Measurements from ENCODE around the gene C5orf22. TPM values are rescaled to one million over a fixed set of nuclear protein-coding genes. Genes with fewer than 3 reads are reported as not detected.

C5orf22 gene
- 28.9 and 30.4 TPM in 2 replicates for total RNA-seq (2014; rRNA removed; shearing (Covaris generic))

DNA sequence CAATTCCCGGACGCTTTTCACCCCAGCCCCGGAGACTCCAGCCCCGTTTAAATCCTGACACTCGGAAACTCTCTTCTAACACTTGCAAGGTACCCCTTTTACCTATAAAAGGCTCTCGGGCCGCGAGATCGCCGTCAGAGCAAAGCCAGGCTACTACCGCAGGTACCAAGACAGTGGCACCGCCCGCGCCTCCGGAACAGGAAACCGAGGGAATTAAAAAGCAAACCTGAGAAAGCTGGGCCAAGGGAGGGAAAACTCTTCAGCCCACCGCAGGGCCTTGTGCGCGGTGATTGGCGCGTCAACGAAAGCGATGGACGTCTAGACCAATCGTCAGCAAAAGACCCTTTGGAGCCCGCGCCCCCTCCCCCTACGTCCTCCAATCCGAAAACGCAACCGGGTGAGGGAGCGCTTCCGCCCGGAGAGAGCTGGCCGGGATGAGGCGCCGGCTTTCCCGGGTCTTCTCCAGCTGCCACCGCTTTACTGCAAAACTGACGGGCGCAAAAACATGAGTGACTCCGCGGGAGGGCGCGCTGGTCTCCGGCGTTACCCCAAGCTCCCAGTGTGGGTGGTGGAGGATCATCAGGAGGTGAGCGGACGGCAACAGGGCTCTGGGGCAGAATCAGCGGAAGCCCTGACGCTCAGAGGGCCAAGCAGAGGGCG is at the start of gene C5orf22, which contains the start of gene DROSHA:
Gene C5orf22, plus strand, starts transcription at position 414 of the 660 bp plus-strand sequence. Its CDS starts 92 bp downstream, at position 506.
Gene DROSHA, minus strand, starts transcription at position 206 of the 660 bp plus-strand sequence. CDS start 3,034 bp downstream, outside the sequence.
- peaks cover 17% of the 10 kb centered on the region for H3K36me3 ChIP-seq (replicated peaks; ENCODE audit: control insufficient read depth, insufficient read depth, low read length)
- peak; percentile 96 for DNase-seq
- peak within 1 kb of the TSS; percentile 90 for H3K4me3 ChIP-seq (ENCODE audit: insufficient read depth, low read depth, low read length)
- H3K27me3 ChIP-seq (ENCODE audit: control insufficient read depth, insufficient read depth, low read length), result no peaks in the 10 kb centered on the region

DNA sequence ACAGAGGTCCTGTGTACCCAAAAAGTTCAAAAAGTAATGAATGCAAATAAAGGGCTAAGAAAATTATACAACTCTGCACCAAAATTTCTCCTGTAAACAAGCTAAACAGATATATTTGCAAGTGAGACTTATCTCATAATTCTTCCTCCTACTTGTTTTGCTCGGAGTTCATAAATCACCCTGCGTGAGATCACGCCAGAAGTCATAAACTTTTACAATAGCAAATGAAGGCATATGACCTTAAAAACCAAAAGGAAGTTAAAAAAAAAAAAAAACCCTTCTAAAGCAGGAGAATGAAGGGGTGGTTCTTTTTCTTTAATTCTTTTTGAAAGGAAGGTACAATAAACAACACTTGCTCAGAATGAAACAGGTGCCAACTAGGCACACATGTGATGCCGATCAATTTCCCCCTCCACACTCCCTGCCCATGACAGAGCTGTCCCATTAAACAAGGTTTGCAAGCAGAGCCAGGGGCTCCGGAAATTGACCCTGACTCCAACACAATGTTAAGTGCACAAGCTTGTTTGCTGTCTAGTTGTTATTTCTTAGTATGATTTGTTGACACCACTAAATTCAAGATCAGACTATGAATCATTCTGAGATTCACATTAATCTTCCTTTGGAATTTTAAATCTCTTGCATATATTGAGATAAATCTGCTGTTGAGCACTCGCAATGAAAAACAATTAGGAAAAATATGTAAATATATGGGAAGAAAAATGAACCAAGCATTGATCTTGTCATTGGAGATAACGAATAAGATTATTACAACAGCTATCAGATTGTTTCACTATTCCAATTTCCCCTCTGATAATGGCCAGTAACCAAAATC is 46.5 kb upstream of the C5orf22 start:
- Histone ChIP-seq H3K27me3 (ENCODE audit: control insufficient read depth, insufficient read depth, low read length) (no peaks in the 10 kb centered on the region), H3K4me3 (ENCODE audit: insufficient read depth, low read depth, low read length) (no peak overlapping the region), H3K36me3 (replicated peaks; ENCODE audit: control insufficient read depth, insufficient read depth, low read length) (no peaks in the 10 kb centered on the region; the same call in 1 of the 2 replicates)
- no peak for DNase-seq

DNA sequence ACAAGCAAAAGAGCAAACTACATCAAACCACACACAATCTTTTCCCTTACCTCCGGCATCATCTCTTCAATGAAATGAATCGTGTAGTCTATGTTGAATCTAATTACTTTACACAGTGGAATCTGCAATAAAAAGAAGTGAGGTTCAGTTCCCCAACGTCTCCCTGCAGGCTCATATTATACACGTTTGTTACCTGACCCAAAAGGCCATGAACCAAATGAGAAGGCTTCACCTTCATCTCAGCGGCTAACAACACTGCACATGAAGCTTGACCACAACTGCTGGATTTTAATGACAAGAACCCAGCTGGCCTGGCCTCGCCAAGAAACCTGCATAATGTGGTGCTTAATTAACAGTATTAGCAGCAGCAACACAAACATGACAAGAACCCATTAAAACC is 45.7 kb upstream of the C5orf22 start:
- H3K36me3 ChIP-seq (replicated peaks; ENCODE audit: control insufficient read depth, insufficient read depth, low read length), result no peaks in the 10 kb centered on the region; the same call in 1 of the 2 replicates
- H3K4me3 ChIP-seq (ENCODE audit: insufficient read depth, low read depth, low read length), result no peak overlapping the region
- no peak for DNase-seq
- no peaks in the 10 kb centered on the region for H3K27me3 ChIP-seq (ENCODE audit: control insufficient read depth, insufficient read depth, low read length)

DNA sequence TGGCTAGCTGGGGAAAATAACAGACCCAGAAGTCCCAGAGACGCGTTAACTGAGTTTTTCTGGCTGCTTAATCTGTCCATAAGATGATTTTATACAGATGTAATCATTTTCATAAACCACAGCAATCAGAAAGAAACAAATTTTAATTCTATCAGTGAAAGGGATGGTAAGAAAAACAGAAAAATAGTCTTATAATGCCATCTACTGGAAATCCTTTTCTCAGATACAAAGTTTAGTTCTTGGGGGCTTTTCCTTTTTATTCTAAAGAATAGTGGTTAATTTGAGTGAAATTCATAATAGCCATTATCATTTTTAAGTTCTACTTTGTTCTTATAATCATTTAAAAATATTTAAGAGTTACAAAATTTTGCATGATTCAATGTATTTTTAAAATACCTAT is 44.6 kb upstream of the C5orf22 start:
- no peaks in the 10 kb centered on the region; the same call in 1 of the 2 replicates for H3K36me3 ChIP-seq (replicated peaks; ENCODE audit: control insufficient read depth, insufficient read depth, low read length)
- no peak overlapping the region for H3K4me3 ChIP-seq (ENCODE audit: insufficient read depth, low read depth, low read length)
- DNase-seq, result no peak

DNA sequence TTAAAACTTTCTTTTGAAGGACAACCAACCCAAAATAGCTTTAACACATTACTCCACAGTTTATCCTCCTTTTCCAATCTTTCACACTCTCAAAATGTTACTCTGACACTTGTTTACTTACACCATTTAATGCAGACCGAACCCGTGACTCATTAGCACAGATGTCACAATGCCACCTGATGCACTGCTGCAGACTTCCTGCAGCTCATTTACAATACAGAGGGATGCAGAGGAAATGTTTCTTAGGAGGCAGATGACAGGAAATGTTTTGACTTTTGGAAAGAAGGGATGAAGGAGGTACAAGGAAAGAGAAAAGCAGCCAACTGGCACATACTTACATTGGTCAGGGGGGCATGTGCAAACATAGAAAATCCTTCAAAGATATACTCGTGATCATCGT is 39.2 kb upstream of the C5orf22 start:
- peak; percentile 28 for DNase-seq
- Histone ChIP-seq H3K36me3 (replicated peaks; ENCODE audit: control insufficient read depth, insufficient read depth, low read length) (peaks cover 20% of the 10 kb centered on the region), H3K4me3 (ENCODE audit: insufficient read depth, low read depth, low read length) (no peak overlapping the region), H3K27me3 (ENCODE audit: control insufficient read depth, insufficient read depth, low read length) (no peaks in the 10 kb centered on the region)

More for the DNA sequence above, 44.6 kb upstream of the C5orf22 start:
- no peaks in the 10 kb centered on the region for H3K27me3 ChIP-seq (ENCODE audit: control insufficient read depth, insufficient read depth, low read length)

DNA sequence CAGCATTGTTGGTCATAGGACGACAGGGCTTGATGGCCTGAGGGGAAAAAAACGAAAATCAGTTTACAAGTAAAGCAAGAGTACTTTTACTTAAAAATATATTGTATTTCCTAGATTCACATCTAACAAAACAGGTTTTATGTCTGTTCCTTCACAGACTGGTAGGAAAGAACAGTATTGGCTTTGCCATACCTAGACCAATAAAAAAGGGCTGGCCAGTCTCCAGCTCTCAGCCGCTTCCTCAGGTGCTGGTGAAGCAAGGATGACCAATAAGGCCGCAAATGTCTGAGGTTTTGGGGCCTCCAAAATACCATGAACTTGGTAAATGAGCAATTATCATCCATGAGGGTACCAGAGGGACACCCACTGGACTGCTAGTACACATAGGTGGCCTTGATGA is 36.8 kb upstream of the C5orf22 start:
- no peak for DNase-seq
- Histone ChIP-seq H3K27me3 (ENCODE audit: control insufficient read depth, insufficient read depth, low read length) (no peaks in the 10 kb centered on the region), H3K4me3 (ENCODE audit: insufficient read depth, low read depth, low read length) (no peak overlapping the region), H3K36me3 (replicated peaks; ENCODE audit: control insufficient read depth, insufficient read depth, low read length) (peaks cover 23% of the 10 kb centered on the region)

DNA sequence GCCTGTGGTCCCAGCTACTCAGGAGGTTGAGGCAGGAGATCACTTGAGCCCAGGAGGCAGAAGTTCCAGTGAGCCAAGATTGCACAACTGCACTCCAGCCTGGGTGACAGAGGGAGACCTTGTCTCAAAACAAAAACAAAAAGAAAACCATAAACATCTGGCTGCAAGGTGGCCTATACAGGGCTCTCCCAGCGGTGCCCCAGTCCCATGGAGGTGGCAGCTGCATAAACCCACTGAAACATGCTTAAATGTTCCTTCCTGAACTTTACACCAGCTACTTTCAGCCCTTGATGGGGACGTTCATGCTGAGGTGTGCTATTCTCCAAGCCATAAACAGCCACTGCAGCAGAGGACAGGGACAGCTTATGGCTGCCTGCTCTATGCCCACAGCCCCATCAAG is 35.8 kb upstream of the C5orf22 start:
- H3K27me3 ChIP-seq (ENCODE audit: control insufficient read depth, insufficient read depth, low read length), result no peaks in the 10 kb centered on the region
- no peak for DNase-seq
- H3K36me3 ChIP-seq (replicated peaks; ENCODE audit: control insufficient read depth, insufficient read depth, low read length), result peaks cover 26% of the 10 kb centered on the region
- H3K4me3 ChIP-seq (ENCODE audit: insufficient read depth, low read depth, low read length), result no peak overlapping the region

DNA sequence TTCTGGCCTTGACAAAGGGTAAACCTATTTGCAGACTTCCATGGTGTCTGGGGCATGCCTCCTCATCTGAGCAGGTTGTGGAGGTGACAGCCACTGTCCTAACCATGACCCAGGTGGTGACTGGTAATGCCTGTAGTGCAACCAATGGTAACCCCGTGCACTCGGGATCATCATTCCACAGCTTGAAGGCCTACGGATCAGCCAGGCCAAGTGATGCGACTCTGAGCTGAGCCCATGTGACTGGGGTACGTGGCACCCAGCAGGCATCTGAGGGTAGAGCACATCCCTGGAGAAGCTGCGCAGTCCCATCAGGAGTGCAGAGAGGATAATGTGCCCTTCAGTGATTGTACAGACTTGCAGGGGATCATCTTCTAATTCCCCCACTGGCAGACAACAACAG is 35.2 kb upstream of the C5orf22 start:
- no peaks in the 10 kb centered on the region for H3K27me3 ChIP-seq (ENCODE audit: control insufficient read depth, insufficient read depth, low read length)
- H3K36me3 ChIP-seq (replicated peaks; ENCODE audit: control insufficient read depth, insufficient read depth, low read length), result peaks cover 27% of the 10 kb centered on the region
- no peak for DNase-seq
- no peak overlapping the region for H3K4me3 ChIP-seq (ENCODE audit: insufficient read depth, low read depth, low read length)

DNA sequence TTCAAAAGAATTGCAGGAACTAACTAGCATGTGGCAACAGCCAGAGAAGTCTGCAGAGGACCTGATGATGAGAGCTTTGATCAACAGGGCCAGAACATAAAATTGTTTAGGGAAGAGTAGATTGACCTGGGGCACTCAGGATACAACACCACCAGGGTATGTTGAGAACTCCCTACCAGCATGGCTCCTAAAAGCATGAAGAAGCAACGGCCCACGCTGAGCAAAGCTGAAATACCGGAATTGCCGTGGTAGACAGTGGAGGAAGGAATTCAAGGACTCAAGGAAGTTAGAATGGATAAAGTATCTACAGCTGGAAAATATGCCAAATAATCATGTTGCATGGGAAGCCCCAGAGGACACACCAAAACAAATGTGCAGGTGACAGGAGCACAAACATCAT is 31.8 kb upstream of the C5orf22 start:
- DNase-seq, result no peak
- no peaks in the 10 kb centered on the region for H3K27me3 ChIP-seq (ENCODE audit: control insufficient read depth, insufficient read depth, low read length)
- no peak overlapping the region for H3K4me3 ChIP-seq (ENCODE audit: insufficient read depth, low read depth, low read length)
- peaks cover 37% of the 10 kb centered on the region for H3K36me3 ChIP-seq (replicated peaks; ENCODE audit: control insufficient read depth, insufficient read depth, low read length)

DNA sequence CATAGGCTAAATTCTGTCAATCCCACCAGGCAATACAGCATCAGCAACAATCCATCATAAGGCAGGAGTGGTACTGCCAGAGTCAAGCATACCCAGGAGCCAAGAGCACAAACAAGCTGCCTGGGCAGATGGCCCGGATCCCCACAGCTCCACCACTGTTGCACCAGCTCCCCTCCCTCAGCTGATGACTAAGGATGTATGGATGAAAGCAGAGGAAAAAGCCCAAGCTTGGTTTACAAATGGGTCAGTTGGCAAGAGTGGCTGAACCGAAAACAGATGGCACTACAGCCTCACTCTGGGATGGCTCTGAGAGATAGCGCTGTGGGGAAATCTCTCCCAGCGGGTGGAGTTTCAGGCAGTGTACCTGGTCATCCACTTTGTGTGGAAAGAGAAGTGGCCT is 29.6 kb upstream of the C5orf22 start:
- Histone ChIP-seq H3K27me3 (ENCODE audit: control insufficient read depth, insufficient read depth, low read length) (no peaks in the 10 kb centered on the region), H3K4me3 (ENCODE audit: insufficient read depth, low read depth, low read length) (no peak overlapping the region), H3K36me3 (replicated peaks; ENCODE audit: control insufficient read depth, insufficient read depth, low read length) (peaks cover 22% of the 10 kb centered on the region)
- no peak for DNase-seq

DNA sequence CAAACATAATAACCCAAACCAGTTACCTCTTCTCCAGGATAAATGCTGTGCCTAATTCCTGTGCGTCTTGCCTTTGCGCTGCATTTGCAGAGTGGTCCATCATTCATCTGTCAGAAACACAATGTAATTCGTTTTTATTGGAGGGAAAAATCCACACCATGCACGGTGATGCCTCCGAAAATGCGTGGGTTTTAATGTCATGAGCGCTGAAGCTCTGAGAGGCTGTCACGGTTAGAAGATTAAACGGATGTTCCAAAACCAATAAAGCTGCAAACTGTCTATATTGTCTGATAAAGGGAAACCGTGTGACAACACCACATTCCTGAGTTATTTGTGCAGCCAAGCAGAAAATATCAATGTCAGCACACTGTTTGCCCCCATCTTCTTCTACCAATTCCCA is 27.6 kb upstream of the C5orf22 start:
- Histone ChIP-seq H3K4me3 (ENCODE audit: insufficient read depth, low read depth, low read length) (no peak overlapping the region), H3K36me3 (replicated peaks; ENCODE audit: control insufficient read depth, insufficient read depth, low read length) (peaks cover 23% of the 10 kb centered on the region), H3K27me3 (ENCODE audit: control insufficient read depth, insufficient read depth, low read length) (no peaks in the 10 kb centered on the region)
- DNase-seq, result no peak

DNA sequence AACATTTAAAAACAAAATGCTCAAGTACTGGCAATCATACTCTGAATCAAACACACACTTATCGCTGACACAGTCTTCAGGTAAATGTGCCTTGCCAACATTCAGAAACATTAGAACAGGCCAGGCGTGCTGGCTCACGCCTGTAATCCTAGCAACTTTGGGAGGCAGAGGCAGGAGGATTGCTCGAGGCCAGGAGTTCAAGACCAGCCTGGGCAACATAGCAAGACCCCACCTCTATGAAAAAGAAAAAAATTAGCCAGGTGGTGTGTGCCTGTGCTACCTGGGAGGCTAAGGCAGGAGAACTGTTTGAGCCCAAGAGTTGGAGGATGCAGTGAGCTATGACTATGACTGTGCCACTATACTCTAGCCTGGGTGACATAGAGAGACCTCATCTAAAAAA is 20.8 kb upstream of the C5orf22 start:
- Histone ChIP-seq H3K27me3 (ENCODE audit: control insufficient read depth, insufficient read depth, low read length) (no peaks in the 10 kb centered on the region), H3K4me3 (ENCODE audit: insufficient read depth, low read depth, low read length) (no peak overlapping the region), H3K36me3 (replicated peaks; ENCODE audit: control insufficient read depth, insufficient read depth, low read length) (peaks cover 31% of the 10 kb centered on the region)
- DNase-seq, result no peak

DNA sequence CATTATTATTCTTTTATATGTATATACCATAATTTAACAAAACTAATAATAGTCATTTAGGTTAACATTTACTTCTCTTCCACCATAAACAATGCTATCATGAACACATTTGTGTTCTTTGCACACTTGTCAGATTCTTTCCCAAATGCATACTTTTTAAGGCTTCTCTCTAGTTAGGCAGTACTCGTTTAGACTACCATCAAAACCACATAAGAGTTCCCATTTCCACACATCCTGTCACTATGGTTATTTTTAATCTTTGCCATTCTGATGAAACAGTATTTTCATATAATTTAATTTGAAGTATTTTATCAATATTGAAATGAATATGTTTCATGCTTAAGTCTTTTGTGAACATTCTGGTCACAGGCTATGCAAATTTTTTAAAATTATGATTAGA is 15.3 kb upstream of the C5orf22 start:
- no peak overlapping the region for H3K4me3 ChIP-seq (ENCODE audit: insufficient read depth, low read depth, low read length)
- H3K27me3 ChIP-seq (ENCODE audit: control insufficient read depth, insufficient read depth, low read length), result no peaks in the 10 kb centered on the region
- H3K36me3 ChIP-seq (replicated peaks; ENCODE audit: control insufficient read depth, insufficient read depth, low read length), result peaks cover 15% of the 10 kb centered on the region
- no peak for DNase-seq

DNA sequence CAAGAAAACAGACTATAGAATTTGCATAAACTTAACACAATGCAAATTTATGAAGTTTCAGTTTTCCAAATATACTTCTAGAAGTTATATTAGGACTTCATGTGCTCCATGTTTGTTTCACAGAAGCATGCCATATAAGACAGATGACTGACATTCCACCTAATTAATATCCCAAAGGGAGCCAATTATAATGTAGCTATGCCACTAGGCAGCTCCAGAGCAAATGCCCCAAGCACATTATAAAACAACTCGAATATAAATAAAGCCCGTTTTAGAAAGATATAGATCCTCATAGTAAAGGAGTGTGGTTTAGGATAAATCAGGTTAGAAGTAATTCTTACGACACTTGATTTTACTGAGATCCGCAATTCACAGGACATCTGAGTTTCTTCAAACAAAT is 9.1 kb upstream of the C5orf22 start:
- Histone ChIP-seq H3K27me3 (ENCODE audit: control insufficient read depth, insufficient read depth, low read length) (no peaks in the 10 kb centered on the region), H3K4me3 (ENCODE audit: insufficient read depth, low read depth, low read length) (no peak overlapping the region), H3K36me3 (replicated peaks; ENCODE audit: control insufficient read depth, insufficient read depth, low read length) (peaks cover 14% of the 10 kb centered on the region)
- no peak for DNase-seq

All from H7 (cell line).